NCI-H1105 (cell line): ENCODE measurements around the gene ZFP36L1.

Experiments used
- DNase-seq: peaks from one replicate; lab custom pipeline; 2025; lab: John Stamatoyannopoulos, UW

Gene ZFP36L1

GRCh38 chr14:68795597-68796417 lies 2.9 kb upstream of the ZFP36L1 start:
- DNase-seq = peak; percentile 52

DNA sequence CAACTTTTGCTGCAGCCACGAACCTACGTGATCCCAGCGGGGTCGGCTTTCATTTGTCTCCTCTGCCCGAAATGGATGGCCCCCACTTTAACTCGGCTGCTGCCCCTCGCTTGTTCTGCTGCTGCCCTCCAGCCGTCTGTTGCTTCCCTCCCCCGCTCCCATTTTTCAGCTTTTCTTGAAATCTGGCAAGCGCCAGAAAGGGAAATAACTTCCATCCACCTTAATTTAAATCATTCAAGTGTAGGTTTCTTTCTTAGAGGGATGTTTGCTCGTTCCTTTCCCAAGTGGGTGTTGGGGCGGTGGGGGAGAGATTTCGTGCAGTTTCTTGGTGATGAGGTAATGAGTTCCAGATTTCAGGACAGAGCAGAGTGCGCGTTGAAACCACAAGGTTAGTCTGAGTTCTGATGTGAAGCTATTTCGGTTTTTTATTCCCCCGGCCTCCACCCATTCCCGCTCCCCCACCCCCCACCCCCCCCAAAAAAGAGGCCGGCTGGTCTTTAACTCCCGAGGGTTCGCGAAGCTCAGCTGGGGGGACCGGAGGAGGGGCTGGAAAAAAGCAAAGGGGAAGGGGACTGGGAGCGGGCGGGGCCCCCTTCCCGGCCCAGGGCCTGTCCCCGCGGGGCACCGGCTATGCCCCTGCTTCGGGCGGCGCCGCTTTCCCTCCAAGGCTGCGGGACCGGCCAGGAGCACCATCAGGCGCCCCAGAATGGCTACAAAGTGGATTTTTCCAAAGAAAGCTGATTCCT lies 2.2 kb upstream of the ZFP36L1 start:
- DNase-seq = no peak

DNA sequence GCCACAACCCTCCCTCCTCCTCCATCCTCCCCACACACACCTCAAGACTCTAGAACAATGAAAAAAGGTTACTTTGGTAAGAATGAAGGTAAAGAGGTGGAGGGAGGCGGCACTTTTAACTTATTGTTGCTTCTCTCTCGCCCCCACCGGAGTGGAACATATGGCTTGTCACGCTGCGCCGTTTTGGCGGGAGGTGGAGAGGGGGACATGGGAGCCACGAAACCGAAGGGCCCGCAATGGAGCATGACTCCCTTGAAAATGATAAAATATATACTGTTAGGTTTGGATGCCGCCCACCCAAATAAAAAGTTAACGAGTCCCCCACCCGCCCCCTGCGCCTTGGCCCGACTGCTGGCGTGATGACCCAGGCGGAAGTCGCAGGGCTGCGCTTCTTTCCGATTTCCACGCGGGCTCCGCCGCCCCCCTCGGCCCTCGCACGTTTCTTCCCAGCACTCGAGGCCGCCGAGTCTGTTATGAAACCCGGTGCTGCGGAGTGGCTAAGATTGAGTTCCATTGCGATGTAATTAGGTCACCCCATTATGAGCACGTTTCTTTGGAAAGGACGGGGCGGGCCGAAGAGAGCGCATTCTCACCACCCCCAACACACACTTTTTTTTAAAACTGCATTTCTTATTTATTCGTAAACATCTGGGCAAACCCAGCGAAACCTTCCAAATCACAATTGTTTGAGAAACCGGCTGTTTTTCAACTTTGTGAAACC lies 1.4 kb upstream of the ZFP36L1 start:
- peak; percentile 26 for DNase-seq

DNA sequence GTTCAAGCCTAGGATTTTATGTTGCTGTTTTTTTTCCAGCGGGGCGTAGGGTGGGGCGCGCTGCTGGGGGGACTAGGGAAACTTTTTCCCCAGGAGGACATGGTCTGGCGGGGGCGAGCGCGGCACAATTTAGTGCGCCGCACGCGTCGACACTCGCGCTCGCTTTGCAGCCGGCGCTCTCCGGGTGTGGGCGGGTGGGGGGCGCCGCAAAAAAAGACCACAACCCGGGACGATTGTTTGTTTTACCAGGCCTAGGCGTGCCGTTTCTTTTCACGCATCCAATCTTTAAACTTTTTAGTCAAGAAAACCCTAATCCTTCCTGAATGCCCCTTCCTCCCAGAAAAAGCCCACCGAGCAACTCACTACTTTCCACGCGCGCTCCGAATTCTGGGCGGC lies 865 bp upstream of the ZFP36L1 start:
- DNase-seq = no peak

DNA sequence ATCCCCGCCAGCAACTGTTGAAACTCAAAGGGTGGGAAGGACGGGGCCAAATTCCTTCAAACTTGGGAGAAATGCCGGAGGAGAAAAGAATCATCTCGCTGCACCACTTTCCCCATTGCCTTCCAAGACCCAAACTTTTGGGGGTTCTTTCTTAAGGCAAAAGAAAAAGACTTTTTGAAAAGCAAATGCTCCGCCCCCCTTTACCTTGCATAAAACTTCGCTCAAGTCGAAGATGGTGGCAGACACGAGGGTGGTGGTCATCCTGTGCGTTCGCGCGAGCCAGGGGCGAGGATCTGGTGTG lies 239 bp downstream of the ZFP36L1 start:
- no peak for DNase-seq

- no peak for DNase-seq
Observed at GRCh38 chr14:68791902-68792677, 777 bp downstream of the ZFP36L1 start.

DNA sequence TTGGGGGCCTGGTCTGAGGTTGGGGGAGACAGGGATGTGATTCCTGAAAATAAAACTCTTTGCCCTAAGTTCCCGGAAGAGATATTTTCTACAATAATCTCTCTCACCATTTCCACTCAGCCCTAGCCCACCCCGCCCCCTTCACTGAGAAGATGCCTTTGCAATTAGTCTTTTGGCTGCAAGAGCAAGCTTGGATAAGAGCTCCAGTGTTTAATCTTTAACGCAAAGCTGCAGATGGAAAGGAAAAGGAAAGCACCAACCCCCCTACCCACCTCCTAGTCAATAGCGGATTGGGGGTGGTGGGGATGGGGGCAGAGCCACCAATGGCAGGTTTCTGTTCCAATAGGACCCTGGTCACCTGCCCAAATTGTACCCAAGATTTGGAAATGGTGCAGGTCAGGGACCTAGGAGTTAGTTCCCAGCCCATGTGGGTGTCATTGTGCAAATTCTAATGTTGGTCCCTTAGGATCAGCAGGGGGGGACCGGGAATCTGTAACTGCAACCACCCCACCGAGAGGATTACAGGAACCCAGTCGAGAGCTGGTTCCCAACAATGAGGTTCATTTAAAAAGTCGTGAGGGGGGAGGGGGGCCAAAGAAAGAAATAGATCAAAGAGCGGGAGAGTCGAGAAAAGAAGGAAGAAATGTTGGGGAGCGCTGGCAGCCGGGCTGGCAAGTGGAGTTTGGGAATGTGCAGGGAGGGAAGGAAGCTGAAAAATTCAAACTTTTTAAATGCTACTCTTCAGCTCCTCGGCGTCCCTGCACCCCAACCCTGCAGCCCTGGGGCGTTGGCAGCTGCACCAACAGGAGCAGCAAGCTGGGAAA lies 1.6 kb downstream of the ZFP36L1 start:
- DNase-seq = peak; percentile 36

DNA sequence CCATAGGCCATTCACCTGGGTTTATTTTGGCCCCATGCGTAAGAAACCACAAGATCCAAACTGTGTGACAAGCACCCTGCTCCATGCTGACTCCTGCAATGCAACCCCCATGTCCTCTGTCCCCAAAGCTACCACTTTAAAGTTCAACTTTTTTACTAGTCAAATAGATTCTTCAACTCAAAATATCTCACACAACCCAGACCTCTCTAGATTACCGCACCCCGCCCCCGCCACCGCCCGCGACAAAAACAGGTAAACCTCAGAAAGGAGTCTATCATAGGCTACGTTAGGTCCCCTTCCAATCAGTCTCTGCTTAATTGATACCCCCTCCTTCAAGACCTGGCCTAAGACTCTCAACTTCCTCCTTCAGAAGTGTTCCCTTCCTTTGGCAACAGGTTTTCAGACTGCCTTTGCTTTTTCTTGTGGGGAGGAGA lies 2.2 kb downstream of the ZFP36L1 start:
- DNase-seq = no peak

DNA sequence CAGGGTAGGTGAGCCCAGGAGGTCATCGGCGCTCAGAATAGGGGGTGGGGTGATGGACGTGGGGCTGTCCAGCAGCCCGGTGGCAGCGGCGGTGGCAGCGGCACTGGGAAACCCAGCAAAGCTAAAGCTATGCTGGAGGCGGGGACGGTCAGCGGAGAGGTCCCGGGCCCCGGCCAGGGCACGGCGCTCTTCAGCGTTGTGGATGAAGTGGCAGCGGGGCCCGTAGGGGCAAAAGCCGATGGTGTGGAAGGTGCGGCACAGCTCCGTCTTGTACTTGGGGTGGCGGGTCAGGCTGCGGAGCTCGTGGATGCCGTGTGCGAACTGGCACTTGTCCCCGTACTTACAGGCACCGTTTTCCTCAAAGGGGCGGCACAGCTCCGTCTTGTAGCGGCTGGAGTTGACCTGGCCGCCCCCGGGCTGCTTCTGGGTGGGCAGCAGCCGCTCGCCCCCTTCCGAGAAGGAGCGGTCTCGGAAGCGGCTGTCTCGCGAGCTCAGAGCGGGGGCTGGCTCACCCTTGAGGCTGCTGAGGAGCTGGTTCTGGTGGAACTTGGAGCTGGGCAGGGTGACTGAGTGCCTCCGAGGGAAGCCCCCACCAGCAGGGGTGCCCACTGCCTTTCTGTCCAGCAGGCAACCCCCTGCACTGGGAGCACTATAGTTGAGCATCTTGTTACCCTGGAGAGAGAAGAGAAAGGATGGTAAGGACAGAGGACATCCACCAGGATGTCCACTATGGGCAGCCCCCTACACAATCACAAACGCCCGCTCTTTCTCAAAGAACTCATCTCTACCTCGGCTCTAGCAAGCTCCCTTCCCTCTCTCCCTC lies 2.8 kb downstream of the ZFP36L1 start:
- no peak for DNase-seq

DNA sequence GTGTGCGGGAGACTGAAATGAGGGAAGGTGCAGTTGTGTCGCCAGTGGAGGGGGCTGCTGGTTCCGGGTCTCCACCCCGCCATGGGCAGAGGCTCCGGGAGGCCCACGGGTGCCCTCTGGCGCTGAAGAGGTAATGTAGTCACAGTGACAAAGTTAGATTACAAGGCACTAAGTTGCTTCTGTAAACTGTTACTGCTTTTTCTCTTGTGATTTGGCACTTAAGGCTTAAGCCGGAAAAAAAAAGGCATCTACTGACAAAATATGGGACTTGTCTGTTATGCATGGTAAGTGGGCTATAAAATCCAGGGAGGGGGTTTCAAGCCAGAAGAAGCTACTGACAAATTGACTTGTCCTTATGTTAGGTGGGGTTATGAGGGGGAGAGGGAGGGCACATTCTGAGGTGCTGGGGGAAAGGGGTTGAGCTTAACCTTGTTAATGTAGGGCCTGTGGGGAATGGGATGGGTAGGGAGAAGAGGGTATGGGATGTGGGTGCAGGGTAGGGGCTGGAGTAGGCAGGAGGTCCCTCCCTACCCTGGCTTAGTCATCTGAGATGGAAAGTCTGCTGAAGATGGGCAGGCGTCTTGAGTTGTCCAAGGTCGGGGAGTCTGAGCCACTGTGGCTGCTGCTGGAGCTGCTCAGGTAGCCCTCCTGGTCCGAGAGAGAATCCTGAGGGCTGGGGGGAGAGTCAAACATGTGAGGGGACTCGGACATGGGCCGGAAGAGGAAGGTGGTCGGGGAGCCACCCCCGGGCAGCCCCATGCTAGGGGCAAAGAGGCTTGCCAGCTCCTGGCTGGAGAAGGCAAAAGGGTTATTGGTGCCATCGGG lies 3.7 kb downstream of the ZFP36L1 start:
- DNase-seq = peak; percentile 63

DNA sequence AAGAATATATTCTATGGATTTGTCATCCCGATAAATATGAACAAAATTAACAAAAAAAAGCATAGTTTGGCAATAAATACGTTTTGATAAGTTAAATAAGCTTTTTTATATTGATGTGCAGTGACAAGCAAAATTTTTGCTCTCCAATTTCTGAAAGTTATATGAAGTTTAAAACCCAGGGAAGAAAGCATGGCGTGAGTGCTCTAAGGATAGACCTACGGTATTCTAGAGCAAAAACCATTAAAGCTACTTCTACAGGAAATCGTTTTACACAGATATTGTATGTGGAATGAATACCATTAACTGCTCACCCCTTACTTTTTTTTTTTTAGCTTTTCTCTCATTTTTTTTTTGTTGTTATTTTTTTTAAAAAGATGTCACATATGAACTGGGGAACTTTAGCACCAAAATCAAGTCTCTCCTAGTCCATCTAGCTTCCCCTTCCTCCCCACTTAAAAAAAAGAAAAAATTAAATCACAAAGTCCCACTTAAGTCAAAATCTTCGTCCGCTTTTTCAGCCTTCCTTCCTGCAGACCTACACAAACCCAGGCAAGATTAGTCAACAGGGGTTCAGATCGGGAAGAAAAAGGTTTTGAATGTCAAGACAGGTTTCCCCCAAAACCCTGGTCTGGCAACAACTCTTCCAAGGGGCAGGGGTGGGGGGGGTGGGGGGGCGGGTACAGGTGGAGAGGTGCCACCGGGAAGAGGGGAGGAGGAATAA lies 4.4 kb downstream of the ZFP36L1 start:
- no peak for DNase-seq

GRCh38 chr14:68787092-68787992 lies 5.5 kb downstream of the ZFP36L1 start:
- no peak for DNase-seq

GRCh38 chr14:68786491-68787091 lies 6.3 kb downstream of the ZFP36L1 start:
- no peak for DNase-seq

- DNase-seq = no peak
Observed at GRCh38 chr14:68785534-68786490, 7.1 kb downstream of the ZFP36L1 start.

DNA sequence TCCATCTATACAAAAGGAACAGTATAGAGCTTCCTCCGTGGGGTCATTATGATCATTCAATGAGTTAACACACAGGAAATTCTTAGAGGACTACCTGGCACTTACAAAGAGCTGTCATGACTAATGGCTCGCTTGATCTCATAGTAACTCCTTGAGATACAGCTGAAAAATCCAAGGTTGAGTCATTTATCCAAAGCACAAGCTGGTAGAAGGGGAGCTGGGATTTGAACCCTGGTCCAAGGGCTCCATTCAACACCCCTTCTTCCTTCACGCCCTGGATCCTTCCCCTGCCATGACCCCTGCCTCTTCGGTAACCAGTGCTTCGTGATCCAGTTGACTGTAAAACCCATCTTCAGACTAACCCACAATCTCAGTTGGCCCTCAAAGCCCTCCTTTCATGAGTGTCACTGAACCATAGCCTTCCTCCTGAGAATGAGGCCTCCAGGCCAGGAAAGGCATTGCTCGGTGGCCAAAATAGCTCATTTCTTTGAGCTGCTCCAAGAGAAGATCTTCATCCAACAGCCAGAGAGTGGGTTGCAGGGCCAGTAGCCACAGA lies 7.8 kb downstream of the ZFP36L1 start:
- no peak for DNase-seq
